PC-9 (cell line): ENCODE data around the gene PRRX2. TPM values are rescaled to one million over a fixed set of nuclear protein-coding genes. Genes with fewer than 3 reads are reported as not detected.

Source experiments
- BruUV-seq: library from RNA; stranded (reverse); fragments of 400-500 nt; replicated peaks from 2 replicates; lab custom pipeline; 2021; lab: Mats Ljungman, UMichigan
- CTCF ChIA-PET: fragments of 300-600 bp; sonication (Branson Sonifier 250); formaldehyde crosslinking; loops from one replicate; lab custom pipeline; 2022; ENCODE audit warnings: antibody characterized with exemption; lab: Charles Lee
- POLR2A ChIA-PET: fragments of 300-600 bp; sonication (Branson Sonifier 250); formaldehyde crosslinking; loops from one replicate; lab custom pipeline; 2022; ENCODE audit warnings: antibody characterized with exemption; ENCODE audit not compliant: unreplicated experiment; lab: Charles Lee
- DNase-seq, 2 experiments: peaks; one replicate each; pipeline versions ENCODE4 v3.0.0 to v3.0.0-alpha.2; 2015 to 2022; ENCODE audit warnings: mixed read lengths in 1 of 2
- H2AFZ ChIP-seq: fragments of 200-600 bp; sonication (generic); 2 replicates; pipeline ENCODE4 v1.8.1; 2017; ENCODE audit warnings: antibody characterized with exemption
- H3F3A ChIP-seq: fragments of 200-600 bp; sonication (generic); 2 replicates; pipeline ENCODE4 v1.8.1; 2017; ENCODE audit warnings: antibody characterized with exemption, mild to moderate bottlenecking, low read depth; ENCODE audit not compliant: insufficient read depth
- H3K27ac ChIP-seq: fragments of 200-600 bp; sonication (generic); 2 replicates; pipeline ENCODE4 v1.6.1; 2016; ENCODE audit warnings: mixed run types
- H3K27me3 ChIP-seq: fragments of 200-600 bp; sonication (generic); 2 replicates; pipeline ENCODE4 v1.6.1; 2016; ENCODE audit warnings: low read depth, mixed run types; ENCODE audit not compliant: insufficient read depth
- H3K36me3 ChIP-seq: fragments of 200-600 bp; sonication (generic); 2 replicates; pipeline ENCODE4 v1.6.1; 2016; ENCODE audit warnings: low read depth, mixed run types
- H3K4me1 ChIP-seq: fragments of 200-600 bp; sonication (generic); replicated peaks from 2 replicates; pipeline ENCODE4 v1.6.1; 2016; ENCODE audit warnings: mixed run types; ENCODE audit not compliant: insufficient read depth
- H3K4me2 ChIP-seq: fragments of 200-600 bp; sonication (generic); 2 replicates; pipeline ENCODE4 v1.6.1; 2017; ENCODE audit warnings: mixed run types
- H3K4me3 ChIP-seq: fragments of 200-600 bp; sonication (generic); 2 replicates; pipeline ENCODE4 v1.6.1; 2016; ENCODE audit warnings: mixed run types
- H3K79me2 ChIP-seq: fragments of 200-600 bp; sonication (generic); 2 replicates; pipeline ENCODE4 v1.6.1; 2017; ENCODE audit warnings: low read depth, mixed run types
- H3K9me2 ChIP-seq: fragments of 200-600 bp; sonication (generic); 2 replicates; pipeline ENCODE4 v1.8.1; 2017; ENCODE audit warnings: mild to moderate bottlenecking; ENCODE audit not compliant: insufficient read depth
- H3K9me3 ChIP-seq: fragments of 200-600 bp; sonication (generic); 2 replicates; pipeline ENCODE4 v1.8.1; 2016; ENCODE audit warnings: low read depth; ENCODE audit not compliant: insufficient read depth
- H4K20me1 ChIP-seq: fragments of 200-600 bp; sonication (generic); 2 replicates; pipeline ENCODE4 v1.8.1; 2017; ENCODE audit not compliant: insufficient read depth
- EZH2 ChIP-seq: fragments of 200-600 bp; sonication (generic); IDR thresholded peaks from 2 replicates; pipeline ENCODE4 v1.8.0; 2017; ENCODE audit warnings: antibody characterized with exemption, low read depth
- intact Hi-C: fragments of 100-400 bp; cut with micrococcal nuclease; formaldehyde crosslinking; loops from one replicate; pipeline ENCODE4 v1.10.0; 2022; ENCODE audit not compliant: unreplicated experiment
- total RNA-seq: library from RNA; stranded (reverse); gene quantifications from 2 replicates; pipeline ENCODE4 v1.2.3, GENCODE V29; 2021
- TF ChIP-seq, protein P1 (sequence below): fragments of 200-600 bp; sonication (generic); conservative IDR thresholded peaks from 2 replicates; pipeline ENCODE4 v1.6.1; 2017; ENCODE audit warnings: mixed run types, antibody characterized with exemption, mild to moderate bottlenecking, moderate library complexity

The PRRX2 gene
- total RNA-seq, 1 experiment from 2014 or later: 0.98 TPM

- no peaks in the 10 kb centered on the region for H3K9me2 ChIP-seq
- peaks cover 36% of the 10 kb centered on the region for H4K20me1 ChIP-seq
- intact Hi-C loops: loop anchor here (1.0 kb wide), 1 partner anchor 486 kb away; no protein-coding TSS in a partner anchor
- H3K9me3 ChIP-seq: no peaks in the 10 kb centered on the region
- no peak for DNase-seq
- peaks cover 40% of the 10 kb centered on the region for H3K79me2 ChIP-seq
- no peak overlapping the region for H2AFZ ChIP-seq
- CTCF ChIA-PET: interaction anchor here (0.6 to 1.9 kb wide), 6 partner anchors 14 to 495 kb away, joined by 3 to 12 read pairs (median 4); no protein-coding TSS in a partner anchor
- H3F3A ChIP-seq: peaks cover 23% of the 10 kb centered on the region
- POLR2A ChIA-PET: no interaction called here
- H3K36me3 ChIP-seq: no peaks in the 10 kb centered on the region; the same call in 1 of the 2 replicates
- H3K4me3 ChIP-seq: no peak overlapping the region; the same call in 1 of the 2 replicates
- TF ChIP-seq, protein P1, sequence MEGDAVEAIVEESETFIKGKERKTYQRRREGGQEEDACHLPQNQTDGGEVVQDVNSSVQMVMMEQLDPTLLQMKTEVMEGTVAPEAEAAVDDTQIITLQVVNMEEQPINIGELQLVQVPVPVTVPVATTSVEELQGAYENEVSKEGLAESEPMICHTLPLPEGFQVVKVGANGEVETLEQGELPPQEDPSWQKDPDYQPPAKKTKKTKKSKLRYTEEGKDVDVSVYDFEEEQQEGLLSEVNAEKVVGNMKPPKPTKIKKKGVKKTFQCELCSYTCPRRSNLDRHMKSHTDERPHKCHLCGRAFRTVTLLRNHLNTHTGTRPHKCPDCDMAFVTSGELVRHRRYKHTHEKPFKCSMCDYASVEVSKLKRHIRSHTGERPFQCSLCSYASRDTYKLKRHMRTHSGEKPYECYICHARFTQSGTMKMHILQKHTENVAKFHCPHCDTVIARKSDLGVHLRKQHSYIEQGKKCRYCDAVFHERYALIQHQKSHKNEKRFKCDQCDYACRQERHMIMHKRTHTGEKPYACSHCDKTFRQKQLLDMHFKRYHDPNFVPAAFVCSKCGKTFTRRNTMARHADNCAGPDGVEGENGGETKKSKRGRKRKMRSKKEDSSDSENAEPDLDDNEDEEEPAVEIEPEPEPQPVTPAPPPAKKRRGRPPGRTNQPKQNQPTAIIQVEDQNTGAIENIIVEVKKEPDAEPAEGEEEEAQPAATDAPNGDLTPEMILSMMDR: no peak
- TF ChIP-seq EZH2: no peak
- peaks cover 37% of the 10 kb centered on the region for H3K4me1 ChIP-seq
- no TSS peak for BruUV-seq
- H3K27ac ChIP-seq: no peak overlapping the region
- H3K4me2 ChIP-seq: peak overlapping the region; percentile 85; the same call in 1 of the 2 replicates
- no peaks in the 10 kb centered on the region for H3K27me3 ChIP-seq
Observed at GRCh38 chr9:129624947-129625346, 40.5 kb upstream of the PRRX2 start.

- Histone ChIP-seq H3K27me3 (no peaks in the 10 kb centered on the region), H3F3A (peaks cover 23% of the 10 kb centered on the region), H3K4me2 (peak within 1 kb of the TSS; percentile 85), H3K79me2 (peaks cover 52% of the 10 kb centered on the region), H3K4me1 (peaks cover 32% of the 10 kb centered on the region), H2AFZ (peak within 1 kb of the TSS; percentile 85), H3K27ac (peak within 1 kb of the TSS; percentile 33; the same call in 1 of the 2 replicates), H3K9me2 (no peaks in the 10 kb centered on the region), H4K20me1 (peaks cover 48% of the 10 kb centered on the region), H3K9me3 (no peaks in the 10 kb centered on the region), H3K36me3 (no peaks in the 10 kb centered on the region; the same call in 1 of the 2 replicates), H3K4me3 (peak within 1 kb of the TSS; percentile 99)
- ChIA-PET POLR2A (interaction anchor here (0.5 to 1.0 kb wide), 5 partner anchors 151 to 1327 kb away, joined by 3 to 11 read pairs (median 6); no protein-coding TSS in a partner anchor), CTCF (interaction anchor here (0.6 to 2.2 kb wide), 6 partner anchors 113 to 736 kb away, joined by 3 to 9 read pairs (median 4); no protein-coding TSS in a partner anchor)
- DNase-seq: peak; percentile 53 to 85
- TF ChIP-seq EZH2: no peak
- TF ChIP-seq, protein P1: no peak
- BruUV-seq: no TSS peak
- intact Hi-C loops: no loop called here
Observed at GRCh38 chr9:129626079-129626624, 39.3 kb upstream of the PRRX2 start, which contains the start of gene NTMT1. NTMT1 (plus strand) TSS chr9:129626163; CDS start chr9:129632704, 6,541 bp downstream.

DNA sequence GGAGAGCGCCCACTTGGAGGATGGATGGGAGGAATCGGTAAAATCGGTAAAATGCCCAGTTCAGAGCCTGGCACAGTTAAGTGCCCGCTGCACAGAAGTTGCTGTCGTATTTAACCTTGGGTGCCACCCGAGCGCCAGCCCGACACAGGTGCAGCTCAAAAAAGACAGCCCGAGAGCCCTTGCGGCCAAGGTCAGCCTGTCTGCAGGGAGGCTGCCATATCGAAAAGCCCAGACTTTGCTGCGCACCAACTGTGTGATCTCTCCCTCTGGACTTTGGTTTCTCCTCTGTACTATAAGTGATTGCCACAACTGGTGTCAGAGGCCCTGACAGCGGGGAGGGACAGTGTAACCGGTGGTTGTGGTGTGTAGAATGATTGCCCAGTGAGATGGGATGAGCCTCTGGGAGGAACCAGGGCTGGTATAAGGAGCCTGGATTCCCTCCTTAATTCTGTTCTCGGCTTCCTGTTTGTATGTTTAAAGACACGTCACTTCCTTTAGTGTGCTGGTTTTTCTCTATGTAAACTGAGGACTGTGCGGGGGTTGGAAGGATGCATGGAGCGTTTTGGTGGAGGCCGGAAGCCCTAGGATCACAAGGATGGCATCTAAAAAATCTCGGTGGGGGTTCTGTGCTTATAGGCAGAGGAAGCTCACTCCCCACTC is 38.7 kb upstream of the PRRX2 start:
- H3K9me2 ChIP-seq: no peaks in the 10 kb centered on the region
- H3K27me3 ChIP-seq: no peaks in the 10 kb centered on the region
- peak overlapping the region; percentile 85 for H2AFZ ChIP-seq
- peaks cover 32% of the 10 kb centered on the region for H3K4me1 ChIP-seq
- H3K4me2 ChIP-seq: peak overlapping the region; percentile 85
- no peaks in the 10 kb centered on the region; the same call in 1 of the 2 replicates for H3K36me3 ChIP-seq
- no peaks in the 10 kb centered on the region for H3K9me3 ChIP-seq
- H3K79me2 ChIP-seq: peaks cover 58% of the 10 kb centered on the region
- peak in 1 of 2 experiments; percentile 18 for DNase-seq
- H3K4me3 ChIP-seq: peak overlapping the region; percentile 99
- ChIA-PET POLR2A (interaction anchor here (0.5 to 1.0 kb wide), 5 partner anchors 150 to 1326 kb away, joined by 3 to 10 read pairs (median 4); no protein-coding TSS in a partner anchor), CTCF (interaction anchor here (0.5 to 2.2 kb wide), 3 partner anchors 89 to 700 kb away, joined by 3 to 9 read pairs (median 3); no protein-coding TSS in a partner anchor)
- BruUV-seq: TSS peak; percentile 48
- H4K20me1 ChIP-seq: peaks cover 54% of the 10 kb centered on the region
- H3K27ac ChIP-seq: peak overlapping the region; percentile 33; the same call in 1 of the 2 replicates
- intact Hi-C loops: no loop called here
- no peak for TF ChIP-seq EZH2
- TF ChIP-seq, protein P1: no peak
- H3F3A ChIP-seq: peaks cover 23% of the 10 kb centered on the region
